H1 (cell line): ENCODE data around the gene DHX38. TPM values are rescaled to one million over a fixed set of nuclear protein-coding genes. Genes with fewer than 3 reads are reported as not detected.

Source experiments
- CTCF ChIA-PET: fragments of 300-600 bp; sonication (Branson Sonifier 250); formaldehyde crosslinking; loops from one replicate; lab custom pipeline; 2021; ENCODE audit not compliant: partially characterized antibody; lab: Charles Lee
- POLR2A ChIA-PET: fragments of 300-600 bp; sonication (Branson Sonifier 250); formaldehyde crosslinking; loops from one replicate; lab custom pipeline; 2021; ENCODE audit warnings: inconsistent platforms; ENCODE audit not compliant: partially characterized antibody; lab: Charles Lee
- DNase-seq, 2 experiments: peaks; one replicate each; pipeline versions ENCODE4 v3.0.0 to v3.0.0-alpha.2; 2010 to 2022; ENCODE audit warnings: low spot score in 2 of 2, low read depth in 1 of 2, mixed read lengths in 1 of 2
- FAIRE-seq: peaks from 2 replicates; lab custom pipeline; 2011; peaks lifted over from hg19 to GRCh38; lab: Jason Lieb, UNC
- H2AFZ ChIP-seq: 2 replicates; pipeline ENCODE4 v1.8.1; 2012; ENCODE audit warnings: low read length, inconsistent platforms
- H2AK5ac ChIP-seq: 2 replicates; pipeline ENCODE4 v1.6.1; 2013; ENCODE audit warnings: low read depth, low read length
- H2BK120ac ChIP-seq: replicated peaks from 2 replicates; pipeline ENCODE3; 2013; ENCODE audit warnings: low read depth, low read length, inconsistent platforms
- H2BK12ac ChIP-seq: 2 replicates; pipeline ENCODE4 v1.6.1; 2013; ENCODE audit warnings: low read depth, low read length
- H2BK15ac ChIP-seq: 2 replicates; pipeline ENCODE4 v1.6.1; 2013; ENCODE audit warnings: low read length
- H2BK20ac ChIP-seq: 2 replicates; pipeline ENCODE4 v1.6.1; 2013; ENCODE audit warnings: low read length
- H2BK5ac ChIP-seq: 2 replicates; pipeline ENCODE4 v1.6.1; 2013; ENCODE audit warnings: low read depth, low read length
- H3K14ac ChIP-seq: 2 replicates; pipeline ENCODE4 v1.6.1; 2013; ENCODE audit warnings: inconsistent platforms; ENCODE audit not compliant: insufficient read length
- H3K18ac ChIP-seq: 2 replicates; pipeline ENCODE4 v1.6.1; 2013; ENCODE audit warnings: low read length; ENCODE audit errors: extremely low read depth
- H3K23ac ChIP-seq: 2 replicates; pipeline ENCODE4 v1.6.1; 2013; ENCODE audit warnings: inconsistent platforms; ENCODE audit not compliant: insufficient read length
- H3K23me2 ChIP-seq: 2 replicates; pipeline ENCODE4 v1.6.1; 2013; ENCODE audit warnings: low read depth, low read length
- H3K27ac ChIP-seq: 2 replicates; pipeline ENCODE4 v1.6.1; 2011; ENCODE audit warnings: low read depth, low read length, inconsistent platforms
- H3K27me3 ChIP-seq, 4 experiments: replicated peaks in 1 of 4; 1 replicate in 1 of 4; 2 replicates in 3 of 4; pipeline versions ENCODE4 v1.6.1 to v1.8.1; 2011 to 2013; ENCODE audit warnings: low read length in 3 of 4, mild to moderate bottlenecking in 3 of 4, inconsistent platforms in 2 of 4, mixed read lengths in 2 of 4, moderate library complexity in 1 of 4; ENCODE audit not compliant: control insufficient read depth in 3 of 4, insufficient read depth in 3 of 4; ENCODE audit errors: extremely low read depth in 1 of 4
- H3K36me3 ChIP-seq, 4 experiments: 2 replicates each; pipeline versions ENCODE4 v1.6.1 to v1.8.1; 2011 to 2013; ENCODE audit warnings: mild to moderate bottlenecking in 4 of 4, low read length in 3 of 4, moderate library complexity in 2 of 4, control low read depth in 1 of 4, inconsistent platforms in 1 of 4; ENCODE audit not compliant: insufficient read depth in 4 of 4, control insufficient read depth in 2 of 4
- H3K4ac ChIP-seq: replicated peaks from 2 replicates; pipeline ENCODE3; 2013; ENCODE audit warnings: low read length, low read depth, mixed read lengths, inconsistent platforms; ENCODE audit not compliant: insufficient read length
- H3K4me1 ChIP-seq, 4 experiments: replicated peaks in 1 of 4; 1 replicate in 1 of 4; 2 replicates in 3 of 4; pipeline versions ENCODE4 v1.6.1 to v1.8.1; 2011 to 2013; ENCODE audit warnings: low read length in 3 of 4, inconsistent platforms in 2 of 4, mixed read lengths in 1 of 4; ENCODE audit not compliant: insufficient read depth in 4 of 4, control insufficient read depth in 3 of 4
- H3K4me2 ChIP-seq, 2 experiments: 2 replicates each; pipeline versions ENCODE4 v1.6.1 to v1.8.1; 2011 to 2013; ENCODE audit warnings: low read depth in 2 of 2, low read length in 2 of 2, control low read depth in 1 of 2, inconsistent platforms in 1 of 2, mild to moderate bottlenecking in 1 of 2; ENCODE audit not compliant: insufficient read depth in 1 of 2
- H3K4me3 ChIP-seq, 4 experiments: fragments of 200-600, 300-600 bp in 1 of 4; sonication (generic), shearing (Covaris generic), sonication (Bioruptor Twin) in 1 of 4; 2 replicates each; pipeline versions ENCODE4 v1.5.1 to v1.8.1; 2011 to 2016; ENCODE audit warnings: low read length in 4 of 4, low read depth in 3 of 4, control low read depth in 2 of 4, inconsistent platforms in 2 of 4, mild to moderate bottlenecking in 2 of 4, mixed read lengths in 1 of 4, moderate library complexity in 1 of 4; ENCODE audit not compliant: insufficient read depth in 2 of 4; ENCODE audit errors: extremely low read depth in 1 of 4
- H3K56ac ChIP-seq: replicated peaks from 2 replicates; pipeline ENCODE3; 2013; ENCODE audit warnings: low read depth, mild to moderate bottlenecking, mixed read lengths, low read length, inconsistent platforms; ENCODE audit not compliant: insufficient read length
- H3K79me1 ChIP-seq: 2 replicates; pipeline ENCODE4 v1.6.1; 2013; ENCODE audit warnings: low read depth, low read length, control low read depth
- H3K79me2 ChIP-seq, 2 experiments: 2 replicates each; pipeline versions ENCODE4 v1.6.1 to v1.8.1; 2012 to 2013; ENCODE audit warnings: low read length in 2 of 2, mild to moderate bottlenecking in 2 of 2, inconsistent platforms in 1 of 2; ENCODE audit not compliant: insufficient read depth in 2 of 2, control insufficient read depth in 1 of 2
- H3K9ac ChIP-seq, 4 experiments: replicated peaks in 1 of 4; 1 replicate in 1 of 4; 2 replicates in 3 of 4; pipeline versions ENCODE4 v1.6.1 to v1.8.1; 2011 to 2013; ENCODE audit warnings: low read depth in 3 of 4, low read length in 3 of 4, control low read depth in 2 of 4, mild to moderate bottlenecking in 2 of 4, moderate library complexity in 2 of 4, inconsistent platforms in 1 of 4; ENCODE audit errors: extremely low read depth in 1 of 4
- H3K9me3 ChIP-seq, 2 experiments: 2 replicates each; pipeline versions ENCODE4 v1.6.1 to v1.8.1; 2012 to 2013; ENCODE audit warnings: mild to moderate bottlenecking in 2 of 2, moderate library complexity in 2 of 2, control low read depth in 1 of 2, inconsistent platforms in 1 of 2, low read depth in 1 of 2, low read length in 1 of 2, mixed read lengths in 1 of 2; ENCODE audit not compliant: insufficient read depth in 2 of 2
- H4K20me1 ChIP-seq, 2 experiments: replicated peaks in 1 of 2; 2 replicates each; pipeline versions ENCODE3 to v1.8.1; 2011 to 2013; ENCODE audit warnings: inconsistent platforms in 2 of 2, low read length in 2 of 2, mild to moderate bottlenecking in 1 of 2; ENCODE audit not compliant: insufficient read depth in 2 of 2, control insufficient read depth in 1 of 2
- H4K5ac ChIP-seq: 2 replicates; pipeline ENCODE4 v1.6.1; 2013; ENCODE audit warnings: low read length, low read depth, mixed read lengths, inconsistent platforms; ENCODE audit not compliant: insufficient read length
- H4K8ac ChIP-seq: 2 replicates; pipeline ENCODE4 v1.8.0; 2013; ENCODE audit warnings: mild to moderate bottlenecking, moderate library complexity, low read length, inconsistent platforms; ENCODE audit not compliant: insufficient read depth; ENCODE audit errors: extremely low read depth
- H4K91ac ChIP-seq: replicated peaks from 2 replicates; pipeline ENCODE3; 2013; ENCODE audit warnings: low read length, mixed read lengths, inconsistent platforms; ENCODE audit not compliant: insufficient read length
- ATF3 ChIP-seq: IDR thresholded peaks from 2 replicates; pipeline ENCODE4 v1.6.1; 2011; ENCODE audit warnings: low read depth, mild to moderate bottlenecking, low read length; ENCODE audit not compliant: insufficient read depth
- CBX5 ChIP-seq: fragments of 300-800, 300-1000 bp; sonication (generic); IDR thresholded peaks from 2 replicates; pipeline ENCODE4 v1.7.1; 2016; ENCODE audit warnings: antibody characterized with exemption, low read length, low read depth
- CBX8 ChIP-seq: fragments of 300-800, 300-1000 bp; sonication (generic); IDR thresholded peaks from 2 replicates; pipeline ENCODE4 v1.7.1; 2016; ENCODE audit warnings: low read depth, low read length, borderline replicate concordance
- GABPA ChIP-seq: IDR thresholded peaks from 2 replicates; pipeline ENCODE4 v1.6.1; 2011; ENCODE audit warnings: mild to moderate bottlenecking, low read length, moderate library complexity, borderline replicate concordance; ENCODE audit not compliant: insufficient read depth
- JUN ChIP-seq: IDR thresholded peaks from 2 replicates; pipeline ENCODE4 v1.6.1; 2011; ENCODE audit warnings: low read depth, mild to moderate bottlenecking, improper control_type of control experiment, low read length
- KDM4A ChIP-seq: IDR thresholded peaks from one replicate; pipeline ENCODE4 v1.7.1; 2012; ENCODE audit warnings: low read depth, mild to moderate bottlenecking, moderate library complexity, low read length, inconsistent platforms; ENCODE audit not compliant: severe bottlenecking
- NANOG ChIP-seq: IDR thresholded peaks from 2 replicates; pipeline ENCODE4 v1.6.1; 2011; ENCODE audit warnings: low read length, low read depth, mild to moderate bottlenecking, inconsistent platforms; ENCODE audit not compliant: insufficient read depth, poor library complexity, severe bottlenecking
- NRF1 ChIP-seq: IDR thresholded peaks from 2 replicates; pipeline ENCODE4 v1.6.1; 2011; ENCODE audit warnings: mild to moderate bottlenecking, low read depth, low read length, improper control_type of control experiment
- POLR2AphosphoS5 ChIP-seq: IDR thresholded peaks from 2 replicates; pipeline ENCODE4 v1.6.1; 2011; ENCODE audit warnings: low read depth, low read length
- RBBP5 ChIP-seq: IDR thresholded peaks from 2 replicates; pipeline ENCODE4 v1.7.1; 2012; ENCODE audit warnings: low read depth, mild to moderate bottlenecking, inconsistent platforms, low read length, moderate library complexity, borderline replicate concordance
- SIRT6 ChIP-seq: IDR thresholded peaks from one replicate; pipeline ENCODE4 v1.7.1; 2012; ENCODE audit warnings: low read length, inconsistent platforms
- SP4 ChIP-seq: IDR thresholded peaks from 2 replicates; pipeline ENCODE4 v1.6.1; 2012; ENCODE audit warnings: low read length, inconsistent platforms
- TAF1 ChIP-seq: IDR thresholded peaks from 2 replicates; pipeline ENCODE4 v1.6.1; 2011; ENCODE audit warnings: mild to moderate bottlenecking, low read depth, low read length
- TCF12 ChIP-seq: IDR thresholded peaks from 2 replicates; pipeline ENCODE4 v1.6.1; 2011; ENCODE audit warnings: low read depth, mild to moderate bottlenecking, low read length
- YY1 ChIP-seq: IDR thresholded peaks from 2 replicates; pipeline ENCODE4 v1.6.1; 2011; ENCODE audit warnings: low read depth, mild to moderate bottlenecking, low read length
- whole genome bisulfite sequencing, 2 experiments: shearing (Covaris generic) in 1 of 2; methylation state at CpG; one replicate each; pipeline versions ENCODE4 v1.1.6 to v1.1.7; 2013 to 2015; ENCODE audit warnings: low lambda C conversion rate in 2 of 2, mixed read lengths in 2 of 2, inconsistent platforms in 1 of 2, low coverage in 1 of 2, missing lambda C conversion rate in 1 of 2; ENCODE audit not compliant: insufficient replicate concordance in 2 of 2, insufficient coverage in 1 of 2, insufficient read length in 1 of 2; ENCODE audit errors: extremely low coverage in 1 of 2, missing lambda C conversion rate in 1 of 2; 5-methylcytosine and 5-hydroxymethylcytosine counted together
- polyA plus RNA-seq, 7 experiments: library from polyadenylated mRNA; depleted of rRNA in 3 of 7; stranded (reverse) in 5 of 7; unstranded in 2 of 7; fragments of >200 nt in 5 of 7; fragments of 200-250 nt in 2 of 7; gene quantifications; 1 replicate in 5 of 7; 2 replicates in 1 of 7; 4 replicates in 1 of 7; pipeline versions ENCODE4 v1.2.1 to v1.2.3, GENCODE V29; 2011 to 2013; ENCODE audit warnings: missing spikeins in 2 of 7, mixed read lengths in 2 of 7
- total RNA-seq: library from RNA; stranded (reverse); fragmentation: NEBNext Ultra II Directional; extraction: Animal tissue kit (Norgen Biotek cat#: 25700); gene quantifications from 2 replicates; pipeline ENCODE4 v1.2.1, GENCODE V29; 2021

DHX38 gene
- total and polyA plus RNA-seq, 2 of the 8 experiments (the other 6 are each of a cell fraction or from before 2014, with no cell fraction given), result 27.3 to 53.5 TPM

GRCh38 chr16:72055911-72056310 is 37.7 kb upstream of the DHX38 start:
- Histone ChIP-seq H3K4ac (no peak overlapping the region), H3K36me3 (no peaks in the 10 kb centered on the region), H2BK15ac (no peak overlapping the region), H2BK12ac (no peak overlapping the region), H3K18ac (no peak overlapping the region), H3K27ac (no peak overlapping the region), H2BK5ac (no peak overlapping the region), H3K4me3 (no peak overlapping the region), H4K8ac (no peak overlapping the region), H3K4me2 (no peak overlapping the region), H3K56ac (no peak overlapping the region), H3K23ac (no peak overlapping the region), H3K79me1 (no peaks in the 10 kb centered on the region), H2AK5ac (no peak overlapping the region), H3K27me3 (no peaks in the 10 kb centered on the region), H4K5ac (no peak overlapping the region), H3K23me2 (no peaks in the 10 kb centered on the region)
- no peak for FAIRE-seq
- no peak for DNase-seq
- CTCF ChIA-PET, result no interaction called here
- no peak for TF ChIP-seq YY1
- no peak for TF ChIP-seq NANOG
- TF ChIP-seq RBBP5, result no peak
- TF ChIP-seq GABPA, result no peak
- no peak for TF ChIP-seq POLR2AphosphoS5
- no peak for TF ChIP-seq TAF1
- TF ChIP-seq TCF12, result no peak
- no peak for TF ChIP-seq CBX5
- no peak for TF ChIP-seq NRF1
- TF ChIP-seq SIRT6, result no peak
- TF ChIP-seq SP4, result no peak
- no peak for TF ChIP-seq JUN
- TF ChIP-seq CBX8, result no peak
- TF ChIP-seq ATF3, result no peak
- no peak for TF ChIP-seq KDM4A
- TF ChIP-seq, all 59 proteins: peak for 0
- POLR2A ChIA-PET, result no interaction called here
- Histone ChIP-seq H2AFZ (no peak overlapping the region), H2BK120ac (no peak overlapping the region), H4K20me1 (no peaks in the 10 kb centered on the region), H3K14ac (no peak overlapping the region), H2BK20ac (no peak overlapping the region), H3K4me1 (no peaks in the 10 kb centered on the region), H3K79me2 (no peaks in the 10 kb centered on the region), H3K9ac (no peak overlapping the region), H4K91ac (no peak overlapping the region), H3K9me3 (no peaks in the 10 kb centered on the region)
- 81% methylated on average over 4 of the region's 4 CpGs; no CpG with 5 or more reads in 1 of the 2 experiments for WGBS, 2 experiments
